SK-N-SH (cell line): ENCODE measurements around the gene MAPKAP1. TPM values are rescaled to one million over a fixed set of nuclear protein-coding genes. Genes with fewer than 3 reads are reported as not detected.

Experiments used
- CTCF ChIA-PET: fragments of 300-600, 350-600 bp; formaldehyde crosslinking; extraction: SDS; loops from one replicate; lab custom pipeline; 2021; lab: Yijun Ruan, JAX
- POLR2A ChIA-PET: fragments of 350-600 bp; sonication (Branson Sonifier 250); formaldehyde crosslinking; extraction: SDS; loops from one replicate; lab custom pipeline; 2020; ENCODE audit warnings: antibody characterized with exemption, inconsistent platforms; lab: Yijun Ruan, JAX
- DNase-seq: peaks from one replicate; pipeline ENCODE4 v3.0.0; 2012
- H2AFZ ChIP-seq: fragments of 200-600 bp; sonication (generic); 2 replicates; pipeline ENCODE4 v1.8.1; 2016; ENCODE audit warnings: antibody characterized with exemption, mild to moderate bottlenecking, low read depth
- H3F3A ChIP-seq: fragments of 200-600 bp; sonication (generic); replicated peaks from 2 replicates; pipeline ENCODE3; 2016; ENCODE audit warnings: antibody characterized with exemption, mild to moderate bottlenecking; ENCODE audit not compliant: insufficient read depth
- H3K27ac ChIP-seq, 2 experiments: fragments of 200-500 bp in 1 of 2; fragments of 200-600 bp in 1 of 2; sonication (Bioruptor generic) in 1 of 2; sonication (generic), shearing (Covaris generic) in 1 of 2; 2 replicates each; pipeline versions ENCODE4 v1.5.1 to v1.6.1; 2014 to 2016; ENCODE audit warnings: low read depth in 2 of 2, inconsistent platforms in 1 of 2, low read length in 1 of 2, mild to moderate bottlenecking in 1 of 2, mixed read lengths in 1 of 2
- H3K27me3 ChIP-seq: fragments of 200-600 bp; sonication (generic), shearing (Covaris generic); 2 replicates; pipeline ENCODE4 v1.6.1; 2016; ENCODE audit warnings: mixed run types; ENCODE audit not compliant: insufficient read depth
- H3K36me3 ChIP-seq, 2 experiments: fragments of 200-500 bp in 1 of 2; fragments of 200-600 bp in 1 of 2; sonication (Bioruptor generic) in 1 of 2; sonication (generic) in 1 of 2; replicated peaks in 1 of 2; 2 replicates each; pipeline versions ENCODE3 to v1.5.1; 2014 to 2016; ENCODE audit warnings: low read length in 1 of 2, mild to moderate bottlenecking in 1 of 2; ENCODE audit not compliant: insufficient read depth in 2 of 2, control insufficient read depth in 1 of 2
- H3K4me1 ChIP-seq, 2 experiments: fragments of 200-500 bp in 1 of 2; fragments of 200-600 bp in 1 of 2; sonication (Bioruptor generic) in 1 of 2; sonication (generic), shearing (Covaris generic) in 1 of 2; 2 replicates each; pipeline versions ENCODE4 v1.5.1 to v1.6.1; 2014 to 2016; ENCODE audit warnings: low read depth in 1 of 2, low read length in 1 of 2, mixed run types in 1 of 2; ENCODE audit not compliant: insufficient read depth in 2 of 2, control insufficient read depth in 1 of 2
- H3K4me2 ChIP-seq: fragments of 200-600 bp; sonication (generic), shearing (Covaris generic); 2 replicates; pipeline ENCODE4 v1.6.1; 2017; ENCODE audit warnings: mixed run types
- H3K4me3 ChIP-seq, 2 experiments: fragments of 200-500 bp in 1 of 2; fragments of 200-600 bp in 1 of 2; sonication (Bioruptor generic) in 1 of 2; sonication (generic), shearing (Covaris generic) in 1 of 2; 2 replicates each; pipeline versions ENCODE4 v1.5.1 to v1.8.1; 2014 to 2016; ENCODE audit warnings: low read depth in 2 of 2, inconsistent platforms in 1 of 2, low read length in 1 of 2, mild to moderate bottlenecking in 1 of 2, mixed read lengths in 1 of 2, moderate library complexity in 1 of 2
- H3K79me2 ChIP-seq: fragments of 200-600 bp; sonication (generic); 2 replicates; pipeline ENCODE4 v1.8.1; 2017; ENCODE audit warnings: mild to moderate bottlenecking; ENCODE audit not compliant: insufficient read depth
- H3K9ac ChIP-seq: fragments of 200-600 bp; sonication (generic); 2 replicates; pipeline ENCODE4 v1.6.1; 2017; ENCODE audit warnings: mixed run types
- H3K9me2 ChIP-seq: fragments of 200-600 bp; sonication (generic); 2 replicates; pipeline ENCODE4 v1.6.1; 2017; ENCODE audit warnings: mixed run types
- H3K9me3 ChIP-seq: fragments of 200-600 bp; sonication (generic); 2 replicates; pipeline ENCODE4 v1.6.1; 2017; ENCODE audit warnings: mixed run types, mild to moderate bottlenecking, moderate library complexity
- H4K20me1 ChIP-seq: fragments of 200-600 bp; sonication (generic); 2 replicates; pipeline ENCODE4 v1.6.1; 2017; ENCODE audit warnings: mild to moderate bottlenecking, mixed run types; ENCODE audit not compliant: insufficient read depth
- CTCF ChIP-seq: fragments of 200-600 bp; sonication (generic); IDR thresholded peaks from 2 replicates; pipeline ENCODE4 v1.6.1; 2017; ENCODE audit warnings: antibody characterized with exemption, mild to moderate bottlenecking, moderate library complexity
- ELF1 ChIP-seq: IDR thresholded peaks from 2 replicates; pipeline ENCODE4 v1.4.0; 2012
- MAX ChIP-seq: IDR thresholded peaks from 2 replicates; pipeline ENCODE4 v1.4.0; 2012; ENCODE audit warnings: low read depth
- MXI1 ChIP-seq: IDR thresholded peaks from 2 replicates; pipeline ENCODE4 v1.6.1; 2012; ENCODE audit warnings: mild to moderate bottlenecking, low read depth, low read length, improper control_type of control experiment
- RAD21 ChIP-seq: IDR thresholded peaks from 2 replicates; pipeline ENCODE4 v1.6.1; 2012; ENCODE audit warnings: mild to moderate bottlenecking, low read length
- RXRA ChIP-seq: IDR thresholded peaks from 2 replicates; pipeline ENCODE4 v1.4.0; 2012; ENCODE audit warnings: low read depth, mild to moderate bottlenecking, borderline replicate concordance
- SIN3A ChIP-seq: IDR thresholded peaks from 2 replicates; pipeline ENCODE4 v1.6.1; 2012; ENCODE audit warnings: low read depth, mild to moderate bottlenecking, low read length, moderate library complexity, borderline replicate concordance
- SMC3 ChIP-seq: IDR thresholded peaks from 2 replicates; pipeline ENCODE4 v1.6.1; 2012; ENCODE audit warnings: low read depth, low read length, improper control_type of control experiment
- TAF1 ChIP-seq: IDR thresholded peaks from 2 replicates; pipeline ENCODE4 v1.6.1; 2012; ENCODE audit warnings: low read depth, mild to moderate bottlenecking, low read length, moderate library complexity, borderline replicate concordance
- TCF12 ChIP-seq: IDR thresholded peaks from 2 replicates; pipeline ENCODE4 v1.4.0; 2012
- WGBS: methylation state at CpG from one replicate; pipeline ENCODE4 v1.1.6; 2017; ENCODE audit warnings: low lambda C conversion rate; 5-methylcytosine and 5-hydroxymethylcytosine counted together
- polyA plus RNA-seq, 3 experiments: library from polyadenylated mRNA; depleted of rRNA; stranded (reverse); fragments of >200 nt; gene quantifications; 2 replicates each; pipeline ENCODE4 v1.2.3, GENCODE V29; 2012
- TF ChIP-seq, protein P1 (sequence below): IDR thresholded peaks from 2 replicates; pipeline ENCODE4 v1.4.0; 2012; ENCODE audit warnings: low read depth, borderline replicate concordance

MAPKAP1 gene
- polyA plus RNA-seq, 1 of the 3 experiments (the other 2 are of a cell fraction): 117 TPM

DNA sequence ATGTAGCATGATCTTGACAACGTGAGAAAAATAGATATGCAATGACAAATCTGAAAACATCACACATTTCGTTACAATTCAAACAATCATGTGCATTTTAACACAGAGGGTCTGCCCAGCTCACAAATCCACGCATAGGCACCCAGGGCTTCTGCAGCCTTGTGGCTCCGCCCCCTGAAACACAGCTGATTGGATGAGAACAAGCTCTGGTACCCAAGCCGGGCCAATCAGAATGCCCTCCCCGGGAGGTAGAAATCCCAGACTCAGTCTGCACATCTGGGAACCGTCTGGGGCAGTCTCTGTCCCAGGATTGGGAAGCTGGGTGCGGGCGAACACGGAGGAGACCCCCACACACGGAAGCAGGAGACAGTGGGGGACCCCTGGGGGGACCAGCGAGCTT lies 307.8 kb downstream of the MAPKAP1 start:
- Histone ChIP-seq H3K4me3 (no peak overlapping the region), H3K4me1 (peaks cover 0 to 3% of the 10 kb centered on the region in 2 experiments; a peak in 1 of 4 replicates), H4K20me1 (no peaks in the 10 kb centered on the region), H3K36me3 (no peaks in the 10 kb centered on the region), H3K27ac (no peak overlapping the region), H3K79me2 (no peaks in the 10 kb centered on the region), H2AFZ (no peak overlapping the region), H3K9me3 (no peaks in the 10 kb centered on the region), H3K9ac (no peak overlapping the region), H3F3A (no peaks in the 10 kb centered on the region), H3K9me2 (no peaks in the 10 kb centered on the region), H3K4me2 (no peak overlapping the region), H3K27me3 (no peaks in the 10 kb centered on the region)
- 83% methylated on average over 5 of the region's 12 CpGs for WGBS
- CTCF ChIA-PET: interaction anchor here (1.0 to 1.3 kb wide), 2 partner anchors 9 to 1101 kb away, joined by 3 to 11 read pairs; no protein-coding TSS in a partner anchor
- TF ChIP-seq TCF12 (no peak), RAD21 (no peak), MAX (no peak), SIN3A (no peak), RXRA (no peak), MXI1 (no peak), CTCF (no peak), ELF1 (no peak)
- TF ChIP-seq, protein P1, sequence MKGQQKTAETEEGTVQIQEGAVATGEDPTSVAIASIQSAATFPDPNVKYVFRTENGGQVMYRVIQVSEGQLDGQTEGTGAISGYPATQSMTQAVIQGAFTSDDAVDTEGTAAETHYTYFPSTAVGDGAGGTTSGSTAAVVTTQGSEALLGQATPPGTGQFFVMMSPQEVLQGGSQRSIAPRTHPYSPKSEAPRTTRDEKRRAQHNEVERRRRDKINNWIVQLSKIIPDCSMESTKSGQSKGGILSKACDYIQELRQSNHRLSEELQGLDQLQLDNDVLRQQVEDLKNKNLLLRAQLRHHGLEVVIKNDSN: no peak
- DNase-seq: peak; percentile 65
- POLR2A ChIA-PET: no interaction called here

DNA sequence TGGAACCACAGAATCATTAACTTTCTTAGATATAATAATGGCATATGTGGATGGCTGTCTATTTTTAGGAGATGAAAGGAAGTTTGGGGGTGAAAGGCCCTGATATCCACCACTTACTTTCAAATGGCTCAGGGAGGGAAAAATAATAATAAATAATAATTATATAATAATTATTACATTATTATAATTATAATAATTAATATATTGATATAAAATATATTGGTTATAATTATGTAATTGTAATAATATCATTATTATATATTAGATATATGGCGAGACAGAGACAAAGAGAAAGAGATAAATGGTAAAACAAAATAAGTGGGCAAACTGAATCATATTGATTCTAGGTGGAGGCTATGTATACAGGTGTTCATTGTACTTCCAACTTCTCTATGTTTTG lies 308.8 kb downstream of the MAPKAP1 start:
- CTCF ChIA-PET: no interaction called here

More for the DNA sequence above, 308.8 kb downstream of the MAPKAP1 start:
- Histone ChIP-seq H3K79me2 (no peaks in the 10 kb centered on the region), H3F3A (peaks cover 3% of the 10 kb centered on the region), H3K4me3 (no peak overlapping the region), H3K4me2 (no peak overlapping the region), H3K4me1 (peaks cover 0 to 3% of the 10 kb centered on the region in 2 experiments; a peak in 1 of 4 replicates), H3K9me3 (no peaks in the 10 kb centered on the region), H3K36me3 (no peaks in the 10 kb centered on the region), H2AFZ (no peak overlapping the region), H4K20me1 (no peaks in the 10 kb centered on the region), H3K9me2 (no peaks in the 10 kb centered on the region), H3K27ac (no peak overlapping the region), H3K27me3 (no peaks in the 10 kb centered on the region), H3K9ac (no peak overlapping the region)
- DNase-seq: no peak
- TF ChIP-seq TAF1: no peak
- no peak for TF ChIP-seq CTCF
- TF ChIP-seq SMC3: no peak
- TF ChIP-seq MXI1: no peak
- POLR2A ChIA-PET: no interaction called here
- 88% methylated on average over 1 of the region's 1 CpG for WGBS
